ENCODE measurements around the gene DOCK3. TPM values are rescaled to one million over a fixed set of nuclear protein-coding genes. Genes with fewer than 3 reads are reported as not detected.

Gene DOCK3
- total RNA-seq, 1 experiment from 2014 or later = 8.3 TPM

DNA sequence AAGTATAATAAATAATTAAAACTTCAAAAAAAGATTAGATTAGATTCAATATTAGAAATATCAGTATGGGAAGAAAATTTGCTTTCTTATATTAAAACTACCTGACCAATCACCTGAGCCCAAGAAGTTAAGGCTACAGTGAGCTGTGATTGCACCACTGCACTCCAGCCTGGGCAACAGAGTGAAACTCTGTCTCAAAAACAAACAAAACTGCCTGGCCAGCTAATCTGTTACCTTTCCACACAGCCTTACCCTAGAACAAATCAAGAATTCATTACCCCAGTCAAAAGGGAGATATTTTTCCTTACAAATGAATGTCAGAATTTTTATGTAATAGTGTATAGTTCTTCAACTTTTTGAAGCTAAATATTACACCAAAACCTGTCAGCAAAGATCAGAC lies 593.4 kb downstream of the DOCK3 start:
- Mint-ChIP-seq H3K9me3 (peaks cover 19 to 23% of the 10 kb centered on the region in 2 experiments), H3K4me1 (no peaks in the 10 kb centered on the region), H3K4me3 (no peak overlapping the region), H3K36me3 (ENCODE audit: insufficient read depth in 1 of 3, low read depth in 3 of 3) (peaks cover 0 to 26% (median 2%) of the 10 kb centered on the region in 3 experiments; a peak in 6 of 7 replicates), H3K27me3 (ENCODE audit: low read depth) (no peaks in the 10 kb centered on the region), H3K27ac (no peak overlapping the region; a peak in 1 of 7 replicates)
- H3K9me3 ChIP-seq (ENCODE audit: control insufficient read depth, low read depth, low read length) = no peaks in the 10 kb centered on the region
- no peaks in the 10 kb centered on the region for H3K27me3 ChIP-seq (ENCODE audit: insufficient read depth, low read length)
- no peak overlapping the region for H3T11ph ChIP-seq (ENCODE audit: low read length)
- no peak overlapping the region for H3K56ac ChIP-seq (ENCODE audit: insufficient read length, low read depth, low read length)
- TF ChIP-seq, protein P1, sequence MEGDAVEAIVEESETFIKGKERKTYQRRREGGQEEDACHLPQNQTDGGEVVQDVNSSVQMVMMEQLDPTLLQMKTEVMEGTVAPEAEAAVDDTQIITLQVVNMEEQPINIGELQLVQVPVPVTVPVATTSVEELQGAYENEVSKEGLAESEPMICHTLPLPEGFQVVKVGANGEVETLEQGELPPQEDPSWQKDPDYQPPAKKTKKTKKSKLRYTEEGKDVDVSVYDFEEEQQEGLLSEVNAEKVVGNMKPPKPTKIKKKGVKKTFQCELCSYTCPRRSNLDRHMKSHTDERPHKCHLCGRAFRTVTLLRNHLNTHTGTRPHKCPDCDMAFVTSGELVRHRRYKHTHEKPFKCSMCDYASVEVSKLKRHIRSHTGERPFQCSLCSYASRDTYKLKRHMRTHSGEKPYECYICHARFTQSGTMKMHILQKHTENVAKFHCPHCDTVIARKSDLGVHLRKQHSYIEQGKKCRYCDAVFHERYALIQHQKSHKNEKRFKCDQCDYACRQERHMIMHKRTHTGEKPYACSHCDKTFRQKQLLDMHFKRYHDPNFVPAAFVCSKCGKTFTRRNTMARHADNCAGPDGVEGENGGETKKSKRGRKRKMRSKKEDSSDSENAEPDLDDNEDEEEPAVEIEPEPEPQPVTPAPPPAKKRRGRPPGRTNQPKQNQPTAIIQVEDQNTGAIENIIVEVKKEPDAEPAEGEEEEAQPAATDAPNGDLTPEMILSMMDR (conservative IDR thresholded peaks at IDR 0.05) = no peak
- H3K14ac ChIP-seq (ENCODE audit: insufficient read depth, low read length) = no peak overlapping the region
- H3K79me2 ChIP-seq (ENCODE audit: insufficient read depth, low read length) = no peaks in the 10 kb centered on the region
- no peak overlapping the region for H2BK120ac ChIP-seq (ENCODE audit: low read depth, low read length, poor library complexity, severe bottlenecking)
- no peaks in the 10 kb centered on the region for H3K79me1 ChIP-seq (ENCODE audit: insufficient read depth, low read depth, low read length, poor library complexity, severe bottlenecking)
- H2AK5ac ChIP-seq (ENCODE audit: insufficient read length, low read length) = no peak overlapping the region
- no peak overlapping the region for H3K27ac ChIP-seq (ENCODE audit: insufficient read length, low read depth, low read length)
- no peak overlapping the region for H2BK15ac ChIP-seq (ENCODE audit: low read depth, low read length)
- no peak overlapping the region for H3K18ac ChIP-seq (ENCODE audit: insufficient read length, low read depth, low read length)
- H2AFZ ChIP-seq (ENCODE audit: low read length) = no peak overlapping the region
- H3K23me2 ChIP-seq (ENCODE audit: insufficient read length, low read depth, low read length, poor library complexity, severe bottlenecking) = no peaks in the 10 kb centered on the region
- no peaks in the 10 kb centered on the region for H4K20me1 ChIP-seq (ENCODE audit: control insufficient read depth, insufficient read depth, insufficient read length)
- no peak overlapping the region for H2BK20ac ChIP-seq (ENCODE audit: low read depth, low read length, poor library complexity, severe bottlenecking)
- H4K8ac ChIP-seq (replicated peaks; ENCODE audit: insufficient read length, low read depth, low read length) = no peak overlapping the region
- no peak overlapping the region for H4K91ac ChIP-seq (ENCODE audit: insufficient read length, low read depth, low read length)
- no peak overlapping the region for H2BK12ac ChIP-seq (ENCODE audit: insufficient read length, low read depth, low read length)
- no peak overlapping the region for H3K4me2 ChIP-seq (ENCODE audit: insufficient read depth, insufficient read length, low read length)
- no peak overlapping the region for H4K5ac ChIP-seq (ENCODE audit: insufficient read length, low read depth, low read length)
- no peak overlapping the region for H3K9ac ChIP-seq (ENCODE audit: extremely low read depth, insufficient read length, low read length)
- H3K4me1 ChIP-seq (ENCODE audit: insufficient read depth, low read length) = no peaks in the 10 kb centered on the region
- DNase-seq = no peak
- no peak overlapping the region for H3K23ac ChIP-seq (ENCODE audit: insufficient read length, low read depth, low read length)
- no peak overlapping the region for H2BK5ac ChIP-seq (ENCODE audit: insufficient read length, low read length)
- no peak overlapping the region for H3K4ac ChIP-seq (ENCODE audit: low read depth, low read length)

All from H9 (cell line).